Measurements from ENCODE around the gene DCAF4L1. TPM values are rescaled to one million over a fixed set of nuclear protein-coding genes. Genes with fewer than 3 reads are reported as not detected.

The DCAF4L1 gene
- total and polyA plus RNA-seq, 2 of the 4 experiments (the other 2 are of a cell fraction) = 0.07 to 0.18 TPM

DNA sequence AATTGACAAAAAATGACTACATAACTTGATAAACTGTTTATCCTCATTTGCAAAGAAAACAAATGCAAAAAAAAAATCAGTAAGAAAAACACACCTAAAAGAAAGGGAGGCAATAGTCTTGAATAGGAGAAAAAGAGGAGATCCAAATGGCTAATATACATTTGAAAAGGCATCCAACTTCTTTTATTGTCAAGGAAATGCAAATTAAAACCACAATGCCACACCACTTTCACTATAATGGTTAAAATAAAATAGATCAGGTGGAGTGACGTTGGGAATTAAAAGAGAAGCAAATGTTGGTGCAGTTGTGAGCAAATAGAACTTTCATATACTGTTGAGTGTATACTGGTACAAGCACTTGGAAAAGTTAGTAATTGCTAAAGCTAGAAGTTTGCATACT lies 3.6 kb downstream of the DCAF4L1 start:
- H2AFZ ChIP-seq (replicated peaks; ENCODE audit: low read length, poor library complexity) = no peak overlapping the region
- H2AK9ac ChIP-seq (replicated peaks; ENCODE audit: low read depth, low read length, poor library complexity) = no peak overlapping the region
- H2BK15ac ChIP-seq (ENCODE audit: low read depth, low read length) = no peak overlapping the region
- H3K4ac ChIP-seq (ENCODE audit: low read depth, low read length) = no peak overlapping the region
- no peak overlapping the region for H3K4me2 ChIP-seq (ENCODE audit: low read depth, low read length)
- no peak overlapping the region for H3K18ac ChIP-seq (ENCODE audit: low read depth, low read length)
- no peak overlapping the region for H2AK5ac ChIP-seq (ENCODE audit: low read depth, low read length)
- TF ChIP-seq SMC3 (IDR thresholded peaks at IDR 0.05; ENCODE audit: low read depth, low read length) (no peak), FOS (IDR thresholded peaks at IDR 0.05; ENCODE audit: low read depth, low read length) (no peak), RCOR1 (IDR thresholded peaks at IDR 0.05; ENCODE audit: insufficient replicate concordance, low read length) (no peak), CEBPB (IDR thresholded peaks at IDR 0.05; ENCODE audit: low read depth, low read length) (no peak), MAFK (IDR thresholded peaks at IDR 0.05; ENCODE audit: low read depth, low read length) (no peak), CHD1 (IDR thresholded peaks at IDR 0.05; ENCODE audit: low read depth, low read length) (no peak), MXI1 (IDR thresholded peaks at IDR 0.05; ENCODE audit: borderline replicate concordance, low read depth, low read length) (no peak), BHLHE40 (IDR thresholded peaks at IDR 0.05; ENCODE audit: low read depth, low read length) (no peak), RFX5 (IDR thresholded peaks at IDR 0.05; ENCODE audit: low read depth, low read length) (no peak), RAD21 (IDR thresholded peaks at IDR 0.05; ENCODE audit: low read length) (no peak), POLR2A (IDR thresholded peaks at IDR 0.05; ENCODE audit: low read depth, low read length) (no peak), NFE2L2 (IDR thresholded peaks at IDR 0.05; ENCODE audit: low read depth, low read length) (no peak)
- TF ChIP-seq, protein P1, sequence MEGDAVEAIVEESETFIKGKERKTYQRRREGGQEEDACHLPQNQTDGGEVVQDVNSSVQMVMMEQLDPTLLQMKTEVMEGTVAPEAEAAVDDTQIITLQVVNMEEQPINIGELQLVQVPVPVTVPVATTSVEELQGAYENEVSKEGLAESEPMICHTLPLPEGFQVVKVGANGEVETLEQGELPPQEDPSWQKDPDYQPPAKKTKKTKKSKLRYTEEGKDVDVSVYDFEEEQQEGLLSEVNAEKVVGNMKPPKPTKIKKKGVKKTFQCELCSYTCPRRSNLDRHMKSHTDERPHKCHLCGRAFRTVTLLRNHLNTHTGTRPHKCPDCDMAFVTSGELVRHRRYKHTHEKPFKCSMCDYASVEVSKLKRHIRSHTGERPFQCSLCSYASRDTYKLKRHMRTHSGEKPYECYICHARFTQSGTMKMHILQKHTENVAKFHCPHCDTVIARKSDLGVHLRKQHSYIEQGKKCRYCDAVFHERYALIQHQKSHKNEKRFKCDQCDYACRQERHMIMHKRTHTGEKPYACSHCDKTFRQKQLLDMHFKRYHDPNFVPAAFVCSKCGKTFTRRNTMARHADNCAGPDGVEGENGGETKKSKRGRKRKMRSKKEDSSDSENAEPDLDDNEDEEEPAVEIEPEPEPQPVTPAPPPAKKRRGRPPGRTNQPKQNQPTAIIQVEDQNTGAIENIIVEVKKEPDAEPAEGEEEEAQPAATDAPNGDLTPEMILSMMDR (conservative IDR thresholded peaks at IDR 0.05; ENCODE audit: low read depth, low read length) = no peak
- TF ChIP-seq, protein P2, sequence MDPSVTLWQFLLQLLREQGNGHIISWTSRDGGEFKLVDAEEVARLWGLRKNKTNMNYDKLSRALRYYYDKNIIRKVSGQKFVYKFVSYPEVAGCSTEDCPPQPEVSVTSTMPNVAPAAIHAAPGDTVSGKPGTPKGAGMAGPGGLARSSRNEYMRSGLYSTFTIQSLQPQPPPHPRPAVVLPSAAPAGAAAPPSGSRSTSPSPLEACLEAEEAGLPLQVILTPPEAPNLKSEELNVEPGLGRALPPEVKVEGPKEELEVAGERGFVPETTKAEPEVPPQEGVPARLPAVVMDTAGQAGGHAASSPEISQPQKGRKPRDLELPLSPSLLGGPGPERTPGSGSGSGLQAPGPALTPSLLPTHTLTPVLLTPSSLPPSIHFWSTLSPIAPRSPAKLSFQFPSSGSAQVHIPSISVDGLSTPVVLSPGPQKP (IDR thresholded peaks at IDR 0.05; ENCODE audit: borderline replicate concordance, low read depth, low read length) = no peak
- TF ChIP-seq, protein P3, sequence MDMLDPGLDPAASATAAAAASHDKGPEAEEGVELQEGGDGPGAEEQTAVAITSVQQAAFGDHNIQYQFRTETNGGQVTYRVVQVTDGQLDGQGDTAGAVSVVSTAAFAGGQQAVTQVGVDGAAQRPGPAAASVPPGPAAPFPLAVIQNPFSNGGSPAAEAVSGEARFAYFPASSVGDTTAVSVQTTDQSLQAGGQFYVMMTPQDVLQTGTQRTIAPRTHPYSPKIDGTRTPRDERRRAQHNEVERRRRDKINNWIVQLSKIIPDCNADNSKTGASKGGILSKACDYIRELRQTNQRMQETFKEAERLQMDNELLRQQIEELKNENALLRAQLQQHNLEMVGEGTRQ (IDR thresholded peaks at IDR 0.05; ENCODE audit: low read depth, low read length) = no peak
- no peak overlapping the region for H3K56ac ChIP-seq (ENCODE audit: extremely low read depth, insufficient read depth, low read length)
- WGBS, 2 experiments (ENCODE audit: extremely low coverage in 2 of 2, insufficient read length in 1 of 2) = no CpG with 5 or more reads among the region's 1 CpG
- no peak overlapping the region for H4K5ac ChIP-seq (ENCODE audit: low read depth, low read length)
- H4K8ac ChIP-seq (ENCODE audit: low read depth in 2 of 2, low read length in 2 of 2) = no peak overlapping the region
- H3K4me1 ChIP-seq (ENCODE audit: control insufficient read depth, insufficient read depth, low read length) = no peaks in the 10 kb centered on the region
- no TSS peak for BruUV-seq (replicated peaks)
- ChIA-PET CTCF (no interaction called here), POLR2A (ENCODE audit: unreplicated experiment) (interaction anchor here (0.6 kb wide), 1 partner anchor 18 kb away, joined by 4 read pairs; no protein-coding TSS in a partner anchor)
- no peaks in the 10 kb centered on the region for H4K20me1 ChIP-seq (ENCODE audit: insufficient read depth, low read length)
- dilution Hi-C loops (cut with HindIII; ENCODE audit: low sequenced_read_pairs, unreplicated experiment) = no loop called here
- ATAC-seq (ENCODE audit: low read depth) (no peak), DNase-seq (no peak)
- H3K9me1 ChIP-seq (ENCODE audit: insufficient read depth, low read length) = no peaks in the 10 kb centered on the region
- no peak overlapping the region for H3K14ac ChIP-seq (replicated peaks; ENCODE audit: low read depth, low read length)
- H3K27me3 ChIP-seq (ENCODE audit: control insufficient read depth, insufficient read depth, low read length) = no peaks in the 10 kb centered on the region
- H3K4me3 ChIP-seq (ENCODE audit: insufficient read depth, low read depth, low read length) = no peak overlapping the region
- intact Hi-C loops (cut with micrococcal nuclease) = no loop called here
- H3K36me3 ChIP-seq (ENCODE audit: control insufficient read depth, insufficient read depth, low read length) = no peaks in the 10 kb centered on the region
- H3K9ac ChIP-seq (ENCODE audit: low read depth, low read length) = no peak overlapping the region
- H2BK20ac ChIP-seq (ENCODE audit: low read depth, low read length) = no peak overlapping the region
- H2BK5ac ChIP-seq (ENCODE audit: low read depth, low read length, poor library complexity, severe bottlenecking) = no peak overlapping the region
- in situ Hi-C loops (cut with MboI; ENCODE audit: low sequenced_read_pairs) = no loop called here
- no peak overlapping the region for H2BK120ac ChIP-seq (ENCODE audit: low read depth, low read length)
- H4K91ac ChIP-seq (ENCODE audit: insufficient read depth, low read depth, low read length) = no peak overlapping the region
- no peaks in the 10 kb centered on the region for H3K9me3 ChIP-seq (ENCODE audit: control insufficient read depth, insufficient read depth, low read length)
- H3K79me1 ChIP-seq (ENCODE audit: low read depth in 1 of 2, low read length in 2 of 2) = peaks cover 6% of the 10 kb centered on the region in 2 experiments; a peak in 3 of 4 replicates
- H3K27ac ChIP-seq (ENCODE audit: insufficient read depth, low read length) = no peak overlapping the region
- no peak overlapping the region for H3K23ac ChIP-seq (ENCODE audit: low read depth, low read length)

Measured in IMR-90 (cell line).